A673 (cell line): ENCODE data around the gene OOSP1. TPM values are rescaled to one million over a fixed set of nuclear protein-coding genes. Genes with fewer than 3 reads are reported as not detected.

ENCODE experiments used
- BruUV-seq: library from RNA; stranded (reverse); fragments of 400-500 nt; replicated peaks from 2 replicates; lab custom pipeline; 2021; lab: Mats Ljungman, UMichigan
- CTCF ChIA-PET: fragments of 300-600 bp; sonication (Branson Sonifier 250); formaldehyde crosslinking; loops from one replicate; lab custom pipeline; 2022; ENCODE audit warnings: antibody characterized with exemption; lab: Charles Lee
- POLR2A ChIA-PET: fragments of 300-600 bp; sonication (Branson Sonifier 250); formaldehyde crosslinking; loops from one replicate; lab custom pipeline; 2022; ENCODE audit warnings: antibody characterized with exemption; ENCODE audit not compliant: low non-redundant PET; lab: Charles Lee
- DNase-seq: peaks from one replicate; pipeline ENCODE4 v3.0.0-alpha.2; 2015; ENCODE audit warnings: low spot score
- H3K27ac ChIP-seq: fragments of 200-600 bp; sonication (generic); 2 replicates; pipeline ENCODE4 v1.5.1; 2016; ENCODE audit warnings: mixed run types, low read depth, mild to moderate bottlenecking, mixed read lengths, antibody characterized with exemption, low read length; ENCODE audit not compliant: poor library complexity, severe bottlenecking
- H3K27me3 ChIP-seq: fragments of 200-600 bp; sonication (generic); replicated peaks from 2 replicates; pipeline ENCODE4 v1.6.1; 2017; ENCODE audit warnings: mixed run types, low read depth, mild to moderate bottlenecking, mixed read lengths, antibody characterized with exemption, low read length; ENCODE audit not compliant: insufficient read depth, poor library complexity
- H3K36me3 ChIP-seq: fragments of 200-600 bp; sonication (generic); 2 replicates; pipeline ENCODE4 v1.6.1; 2016; ENCODE audit warnings: mixed run types, mild to moderate bottlenecking, mixed read lengths, antibody characterized with exemption, low read length; ENCODE audit not compliant: insufficient read depth, poor library complexity, severe bottlenecking
- H3K4me1 ChIP-seq: fragments of 200-600 bp; sonication (generic); 2 replicates; pipeline ENCODE4 v1.6.1; 2017; ENCODE audit warnings: mixed run types, mild to moderate bottlenecking, mixed read lengths, antibody characterized with exemption, low read length; ENCODE audit not compliant: insufficient read depth, poor library complexity, severe bottlenecking
- H3K4me3 ChIP-seq: fragments of 200-600 bp; sonication (generic); 2 replicates; pipeline ENCODE4 v1.5.1; 2016; ENCODE audit warnings: low read depth, mixed run types, mild to moderate bottlenecking, mixed read lengths, low read length; ENCODE audit not compliant: poor library complexity, severe bottlenecking
- H3K9me3 ChIP-seq: fragments of 200-600 bp; sonication (generic); 2 replicates; pipeline ENCODE4 v1.6.1; 2016; ENCODE audit warnings: mixed run types, low read depth, mild to moderate bottlenecking, mixed read lengths, antibody characterized with exemption, low read length; ENCODE audit not compliant: poor library complexity, severe bottlenecking
- CTCF ChIP-seq: fragments of 300-800, 200-600 bp; sonication (generic); conservative IDR thresholded peaks from 2 replicates; pipeline ENCODE4 v1.5.1; 2017; ENCODE audit warnings: low read depth, mild to moderate bottlenecking, antibody characterized with exemption, low read length, moderate library complexity, mixed read lengths
- EZH2 ChIP-seq: fragments of 200-600 bp; sonication (generic); IDR thresholded peaks from 2 replicates; pipeline ENCODE4 v1.6.1; 2017; ENCODE audit warnings: borderline replicate concordance, low read depth, mild to moderate bottlenecking, mixed read lengths, antibody characterized with exemption, low read length; ENCODE audit not compliant: poor library complexity, severe bottlenecking
- intact Hi-C: fragments of 100-400 bp; cut with micrococcal nuclease; formaldehyde crosslinking; loops from one replicate; pipeline ENCODE4 v1.10.0; 2022; ENCODE audit not compliant: unreplicated experiment
- total RNA-seq: library from RNA; stranded (reverse); gene quantifications from 2 replicates; pipeline ENCODE4 v1.2.3, GENCODE V29; 2021

The OOSP1 gene
- total RNA-seq, 1 experiment from 2014 or later = not detected

- Histone ChIP-seq H3K36me3 (no peaks in the 10 kb centered on the region), H3K27me3 (peaks cover 40% of the 10 kb centered on the region), H3K4me3 (no peak overlapping the region), H3K4me1 (no peaks in the 10 kb centered on the region), H3K9me3 (no peaks in the 10 kb centered on the region), H3K27ac (no peak overlapping the region)
- intact Hi-C loops = no loop called here
- DNase-seq = no peak
- POLR2A ChIA-PET = no interaction called here
- CTCF ChIA-PET = no interaction called here
- TF ChIP-seq CTCF (no peak), EZH2 (no peak)
- no TSS peak for BruUV-seq
Measured at GRCh38 chr11:59965424-59965823, 27.2 kb downstream of the OOSP1 start.

GRCh38 chr11:59966201-59966600, 28.0 kb downstream of the OOSP1 start:
- Histone ChIP-seq H3K9me3 (no peaks in the 10 kb centered on the region), H3K4me3 (no peak overlapping the region)
- POLR2A ChIA-PET = no interaction called here

GRCh38 chr11:59967677-59968394, 29.6 kb downstream of the OOSP1 start:
- ChIA-PET CTCF (no interaction called here), POLR2A (no interaction called here)
- no peak for TF ChIP-seq EZH2
- TF ChIP-seq CTCF = no peak
- DNase-seq = no peak
- Histone ChIP-seq H3K9me3 (no peaks in the 10 kb centered on the region), H3K27ac (no peak overlapping the region), H3K27me3 (peaks cover 40% of the 10 kb centered on the region), H3K4me1 (no peaks in the 10 kb centered on the region), H3K4me3 (no peak overlapping the region), H3K36me3 (no peaks in the 10 kb centered on the region)
- intact Hi-C loops = no loop called here
- BruUV-seq = no TSS peak

More at GRCh38 chr11:59966201-59966600, 28.0 kb downstream of the OOSP1 start:
- TF ChIP-seq CTCF = no peak
- no peak for TF ChIP-seq EZH2
- Histone ChIP-seq H3K36me3 (no peaks in the 10 kb centered on the region), H3K27ac (no peak overlapping the region), H3K27me3 (peaks cover 44% of the 10 kb centered on the region), H3K4me1 (no peaks in the 10 kb centered on the region)
- intact Hi-C loops = no loop called here
- CTCF ChIA-PET = no interaction called here
- no TSS peak for BruUV-seq
- DNase-seq = no peak
